Stimulated activated CD4-positive, alpha-beta T cell treated with anti-CD3 and anti-CD28 coated beads, TNF-alpha, amount 100 ng/mL, for 48 hours (primary cell): ENCODE results near the gene USH2A.

Experiments
- DNase-seq, 3 donors: peaks; one replicate each; pipeline ENCODE4 v3.0.0-alpha.2; 2020; ENCODE audit warnings: low read depth in 3 of 3

USH2A gene

GRCh38 chr1:216290074-216290473 is 133.2 kb downstream of the USH2A start:
- no peak for DNase-seq

DNA sequence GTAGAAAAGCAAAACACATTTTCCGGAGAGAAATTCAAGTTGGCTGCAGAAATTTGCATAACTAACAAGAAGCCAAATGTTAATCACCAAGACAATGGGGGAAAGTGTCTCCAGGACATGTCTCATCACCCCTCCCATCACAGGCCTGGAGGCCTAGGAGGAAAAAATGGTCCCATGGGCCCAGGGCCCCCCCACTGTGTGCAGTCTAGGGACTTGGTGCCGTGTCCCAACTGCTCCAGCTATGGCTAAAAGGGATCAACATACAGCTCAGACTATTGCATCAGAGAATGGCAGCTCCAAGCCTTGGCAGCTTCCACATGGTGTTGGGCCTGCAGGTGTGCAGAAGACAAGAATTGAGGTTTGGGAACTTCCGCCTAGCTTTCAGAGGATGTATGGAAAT is 138.2 kb downstream of the USH2A start:
- no peak for DNase-seq

GRCh38 chr1:216281757-216282156 is 141.5 kb downstream of the USH2A start:
- no peak for DNase-seq

- DNase-seq = no peak
These were observed 153.0 kb downstream of the USH2A start for GRCh38 chr1:216270086-216270773.

DNA sequence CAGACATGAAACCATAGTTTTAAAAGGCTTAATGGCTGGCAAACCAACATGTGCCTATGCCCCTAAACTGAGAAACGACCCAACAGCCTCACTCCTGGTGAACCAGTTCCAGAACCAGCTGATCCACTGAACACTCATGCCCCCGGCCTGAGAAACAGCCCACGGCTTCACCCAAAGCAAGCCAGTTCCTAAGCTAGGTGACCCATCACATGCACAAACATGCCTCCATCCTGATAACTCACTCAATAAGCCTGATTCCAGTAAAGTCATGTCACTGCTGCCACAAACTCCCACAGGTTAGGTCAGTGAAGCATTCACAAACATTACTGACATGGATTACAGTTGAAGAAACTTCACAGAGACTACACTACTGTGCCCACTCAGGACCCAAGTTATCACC is 161.6 kb downstream of the USH2A start:
- DNase-seq = no peak

DNA sequence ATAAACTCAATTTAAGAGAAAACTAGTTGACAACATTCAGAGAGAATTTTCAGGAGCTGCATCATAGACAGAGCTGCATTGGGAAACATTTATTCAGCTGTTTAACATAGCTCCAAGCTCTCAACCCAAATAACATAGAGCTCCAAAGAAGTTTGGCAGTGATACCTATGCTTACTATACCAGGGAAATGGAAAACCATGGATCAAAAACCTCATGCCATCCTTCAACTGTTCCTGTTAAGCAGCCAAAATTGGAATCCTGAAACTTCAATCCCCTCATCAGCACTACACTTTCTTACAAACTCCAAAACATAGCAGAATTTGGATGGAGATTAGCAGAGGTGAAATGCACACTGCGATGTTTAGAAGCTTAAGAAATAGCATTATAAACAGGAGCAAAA is 164.4 kb downstream of the USH2A start:
- no peak for DNase-seq

DNA sequence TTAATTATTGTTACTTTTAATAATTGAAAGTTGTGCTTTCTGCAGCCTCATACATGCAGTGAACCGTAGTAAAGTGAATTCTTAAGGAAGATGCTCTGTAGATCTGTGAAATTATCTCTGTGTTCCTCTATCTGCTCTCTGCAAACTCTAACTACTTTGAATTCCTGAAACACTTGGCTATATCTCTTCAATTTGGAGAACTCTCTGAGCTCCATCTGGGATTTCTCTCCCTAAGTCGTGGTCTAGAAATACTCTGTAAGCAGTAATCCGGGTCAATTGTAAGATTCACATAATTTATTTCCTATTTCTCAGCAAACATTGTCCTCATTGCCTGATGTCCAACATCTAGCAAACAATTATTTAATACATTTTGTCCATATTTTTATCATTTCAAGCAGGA is 164.9 kb downstream of the USH2A start:
- DNase-seq = no peak

DNA sequence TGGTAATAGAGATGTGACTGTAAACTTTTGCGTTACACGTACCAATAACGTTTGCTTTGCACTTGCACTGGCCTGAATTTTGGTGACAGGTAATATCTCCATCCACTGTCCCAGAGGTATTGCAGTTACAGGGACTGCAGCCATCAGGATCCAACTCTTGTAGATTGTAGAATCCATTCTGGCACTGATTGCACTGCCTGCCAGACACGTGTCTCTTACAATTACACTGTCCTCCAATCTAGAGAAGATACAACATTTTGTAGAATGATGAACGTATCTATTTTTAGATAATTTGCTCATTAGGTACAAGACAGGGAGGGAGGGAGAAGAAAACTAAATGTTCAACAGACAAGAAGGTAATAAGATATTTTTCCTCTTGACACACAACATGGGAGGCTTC is 172.4 kb downstream of the USH2A start:
- DNase-seq = no peak

DNA sequence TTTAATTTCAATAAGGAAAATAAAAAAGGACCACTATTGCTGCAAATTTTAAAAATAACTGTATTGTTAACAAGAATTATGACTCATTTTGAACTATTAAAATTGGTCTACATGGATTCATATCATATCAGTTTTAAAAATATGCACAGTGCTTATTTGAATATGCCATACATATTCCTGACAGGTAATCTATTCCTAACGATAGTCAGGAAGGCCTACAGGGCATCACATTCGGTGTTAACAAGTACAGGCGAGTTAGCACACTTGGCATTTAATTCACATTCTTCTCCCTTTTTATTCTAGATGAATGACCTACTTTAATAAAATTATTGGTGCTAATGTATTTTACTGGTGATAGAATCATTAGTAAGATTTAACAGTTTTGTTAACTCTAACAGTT is 174.6 kb downstream of the USH2A start:
- DNase-seq = no peak

GRCh38 chr1:216247937-216248336 is 175.3 kb downstream of the USH2A start:
- DNase-seq = no peak

DNA sequence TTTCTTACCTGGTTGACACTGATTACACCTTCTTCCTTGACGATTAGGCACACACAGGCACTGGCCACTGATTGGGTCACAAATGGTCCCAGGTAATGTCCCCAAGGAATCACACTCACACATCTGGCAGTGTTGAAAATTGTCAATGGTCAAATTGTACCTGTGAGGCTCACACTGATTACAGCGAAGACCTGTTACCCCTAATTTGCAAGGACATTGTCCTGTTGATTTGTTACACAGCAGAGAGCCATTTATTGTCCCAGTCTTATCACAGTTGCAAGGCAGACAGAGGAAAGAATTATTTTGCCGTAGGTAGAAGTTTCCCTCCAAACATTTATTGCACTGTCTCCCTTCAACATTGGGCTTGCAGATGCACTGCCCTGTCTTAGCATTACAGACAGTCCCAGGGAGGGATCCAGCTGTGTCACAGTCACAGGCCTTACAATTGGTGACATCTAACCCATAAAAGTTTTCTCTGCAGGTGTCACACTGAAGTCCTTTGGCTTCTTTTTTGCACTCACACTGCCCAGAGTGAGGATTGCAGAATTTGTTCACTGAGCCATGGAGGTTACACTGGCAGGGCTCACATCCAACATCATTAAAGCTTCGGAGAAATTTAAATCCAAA is 176.6 kb downstream of the USH2A start:
- no peak for DNase-seq

DNA sequence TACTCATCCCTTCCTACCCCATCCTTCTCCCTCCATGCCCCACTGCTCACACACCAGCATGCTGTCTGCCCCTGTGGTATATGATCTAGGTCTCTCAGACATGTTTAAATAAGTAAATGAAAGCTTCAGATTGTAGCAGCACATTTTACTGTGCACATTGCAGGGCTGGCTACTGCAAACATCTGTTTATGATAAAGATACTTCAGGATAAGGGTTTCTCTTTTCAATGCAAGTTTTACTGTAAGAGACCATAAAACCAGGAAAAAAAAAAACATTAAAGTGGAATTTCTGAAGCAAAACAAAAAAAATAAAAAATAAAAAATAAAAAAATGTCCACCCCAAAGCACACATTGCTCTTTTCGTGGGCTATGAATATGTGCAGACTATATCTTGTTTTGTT is 184.4 kb downstream of the USH2A start:
- no peak for DNase-seq

DNA sequence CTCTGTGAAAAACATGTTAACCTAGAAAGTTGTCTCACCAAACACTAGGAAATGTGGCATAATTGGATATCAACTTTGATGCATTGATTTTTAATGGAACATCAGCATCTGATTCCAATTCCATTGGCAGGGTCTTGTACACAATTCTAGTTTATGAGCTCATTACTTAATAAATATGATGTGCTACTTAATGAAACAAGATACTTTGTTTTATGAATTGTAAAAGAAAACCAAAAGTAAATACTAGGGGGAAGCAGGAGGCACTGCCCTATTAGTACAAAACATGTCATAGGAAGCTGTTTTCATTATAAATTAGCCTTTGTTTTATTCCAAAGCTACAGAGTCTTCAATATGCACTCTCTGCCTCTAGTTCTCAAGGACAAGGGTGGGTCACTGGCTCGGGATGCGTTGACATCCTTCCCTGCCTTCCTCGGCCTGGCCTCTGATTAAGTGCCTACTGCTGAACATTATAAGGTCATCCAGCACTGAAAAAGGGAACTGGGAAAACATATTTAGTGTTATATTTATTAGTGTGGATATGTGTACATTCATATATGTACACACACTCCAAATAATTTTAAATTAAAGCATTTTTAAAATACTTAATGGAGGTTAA is 185.2 kb downstream of the USH2A start:
- DNase-seq = no peak

DNA sequence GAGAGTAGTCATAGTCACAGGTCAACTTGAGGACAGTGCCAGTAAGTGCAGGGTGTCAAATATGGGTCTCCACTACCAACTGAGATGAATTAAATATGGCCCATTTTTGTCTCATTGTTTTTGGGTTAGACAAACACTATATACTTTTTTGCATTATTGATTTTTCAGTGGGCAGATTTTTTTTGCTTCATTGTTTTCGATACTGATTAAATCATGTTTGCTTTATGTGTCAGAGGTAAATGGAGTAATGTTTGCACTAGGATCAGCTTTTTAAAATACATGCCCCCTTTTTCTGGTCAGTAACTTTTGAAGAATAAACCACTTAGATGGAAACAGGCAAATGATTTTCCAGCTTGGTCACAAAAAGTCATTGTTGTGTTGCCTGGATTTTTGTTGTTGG is 199.0 kb downstream of the USH2A start:
- DNase-seq = no peak

DNA sequence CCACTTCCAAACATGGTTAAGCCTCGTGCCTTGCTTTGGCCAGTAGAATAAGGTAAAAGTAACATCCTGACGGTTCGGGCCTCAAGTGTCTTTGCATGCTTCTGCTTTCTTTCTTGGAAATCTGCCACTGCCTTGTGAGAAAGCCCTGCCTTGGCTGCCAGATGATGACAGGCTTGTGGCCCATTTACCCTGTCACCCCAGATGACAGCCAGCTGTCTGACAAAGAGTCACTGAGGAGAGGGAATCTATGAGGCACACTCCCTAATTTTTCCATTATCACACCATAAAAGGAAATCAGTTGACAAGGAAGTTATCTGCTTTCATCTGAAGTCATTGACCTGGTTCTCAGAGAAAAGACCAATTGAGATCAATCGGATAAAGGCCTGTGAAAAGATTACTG is 199.8 kb downstream of the USH2A start:
- DNase-seq = no peak

GRCh38 chr1:216222288-216222687 is 201.0 kb downstream of the USH2A start:
- no peak for DNase-seq

GRCh38 chr1:216221260-216221700 is 202.0 kb downstream of the USH2A start:
- DNase-seq = no peak

GRCh38 chr1:216216305-216216704 is 206.9 kb downstream of the USH2A start:
- DNase-seq = no peak

DNA sequence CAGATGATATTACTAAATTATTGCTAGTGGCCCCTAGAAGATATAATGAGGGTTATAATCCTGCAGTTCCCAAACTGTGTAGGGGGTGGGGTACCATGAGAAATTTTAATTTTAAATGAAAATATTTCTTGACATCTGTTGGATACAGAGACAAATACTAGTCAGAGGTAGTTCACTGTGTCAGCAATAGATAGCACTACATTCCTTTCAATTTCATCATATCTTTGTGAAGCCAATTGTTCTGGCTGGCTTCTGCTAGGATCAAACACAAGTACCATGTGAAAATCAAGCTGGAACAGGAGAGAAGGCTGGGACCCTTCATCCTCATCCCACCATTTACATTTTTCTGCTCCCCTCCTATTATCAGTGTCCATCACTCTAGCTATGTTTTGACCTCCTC is 208.1 kb downstream of the USH2A start:
- DNase-seq = no peak

DNA sequence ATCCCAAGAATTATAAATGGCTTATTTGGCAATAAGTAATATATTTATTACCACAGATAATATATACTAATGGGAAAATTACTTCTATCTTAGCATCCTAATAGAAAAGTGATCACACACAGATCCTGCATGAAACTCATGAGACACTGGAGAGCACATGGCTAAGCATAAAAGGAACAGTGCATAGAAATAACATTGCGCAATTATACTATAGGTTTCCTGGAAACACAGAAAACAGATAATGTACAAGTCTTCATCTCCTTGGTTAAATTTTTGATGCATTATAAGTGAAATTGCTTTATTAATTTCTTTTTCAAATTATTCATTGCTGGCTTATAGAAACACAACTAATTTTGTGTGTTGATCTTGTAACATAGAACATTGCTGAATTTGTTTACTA is 210.4 kb downstream of the USH2A start:
- no peak for DNase-seq

GRCh38 chr1:216210081-216210480 is 213.2 kb downstream of the USH2A start:
- no peak for DNase-seq

GRCh38 chr1:216209125-216209524 is 214.1 kb downstream of the USH2A start:
- no peak for DNase-seq

- no peak for DNase-seq
These were observed 216.1 kb downstream of the USH2A start for GRCh38 chr1:216207154-216207553.
